ENCODE data around the gene FBXO45.

- no peak for TF ChIP-seq ZNF274 (IDR thresholded peaks at IDR 0.05; ENCODE audit: low read depth, low read length)
- TF ChIP-seq YY1 (IDR thresholded peaks at IDR 0.05; ENCODE audit: insufficient read depth, insufficient read length): no peak
These were observed 27.9 kb downstream of the FBXO45 start for GRCh38 chr3:196596355-196596754.
